CD4-positive, alpha-beta T cell (primary cell): Measurements from ENCODE around the gene IRS2. TPM values are rescaled to one million over a fixed set of nuclear protein-coding genes. Genes with fewer than 3 reads are reported as not detected.

Source experiments
- ATAC-seq: fragments of 200-7000 bp; cut with Tn5 transposase; one replicate; pipeline ENCODE4 v1.10.0; 2022; ENCODE audit warnings: mild to moderate bottlenecking; ENCODE audit not compliant: poor library complexity
- CTCF ChIA-PET: fragments of 350-600 bp; sonication (Branson Sonifier 250); formaldehyde crosslinking; loops from one replicate; lab custom pipeline; 2021; ENCODE audit warnings: antibody characterized with exemption, inconsistent platforms; lab: Charles Lee
- POLR2A ChIA-PET: fragments of 350-600 bp; sonication (Branson Sonifier 250); formaldehyde crosslinking; loops from one replicate; lab custom pipeline; 2021; ENCODE audit warnings: antibody characterized with exemption, inconsistent platforms; lab: Charles Lee
- DNase-seq, 14 experiments: peaks; one replicate each; pipeline ENCODE4 v3.0.0-alpha.2; 2013 to 2020; ENCODE audit warnings: mixed read lengths in 2 of 14
- H3K27ac ChIP-seq, 2 donors: one replicate each; pipeline versions ENCODE4 v1.5.1 to v1.7.0; 2013; ENCODE audit warnings: low read length in 2 of 2, low read depth in 1 of 2, mild to moderate bottlenecking in 1 of 2
- H3K27me3 ChIP-seq, 2 experiments: 1 replicate in 1 of 2; 2 replicates in 1 of 2; pipeline versions ENCODE4 v1.6.1 to v1.7.0; 2013; ENCODE audit warnings: low read length in 2 of 2, control low read depth in 1 of 2, mild to moderate bottlenecking in 1 of 2, moderate library complexity in 1 of 2; ENCODE audit not compliant: insufficient read depth in 2 of 2, control insufficient read depth in 1 of 2
- H3K36me3 ChIP-seq: one replicate; pipeline ENCODE4 v1.6.1; 2013; ENCODE audit warnings: low read length, control low read depth; ENCODE audit not compliant: insufficient read depth
- H3K4me1 ChIP-seq: one replicate; pipeline ENCODE4 v1.6.1; 2013; ENCODE audit warnings: low read length, control low read depth; ENCODE audit not compliant: insufficient read depth
- H3K4me3 ChIP-seq: one replicate; pipeline ENCODE4 v1.5.1; 2013; ENCODE audit warnings: mild to moderate bottlenecking, low read length, moderate library complexity
- H3K9me3 ChIP-seq, 2 experiments: 1 replicate in 1 of 2; 2 replicates in 1 of 2; pipeline versions ENCODE4 v1.6.1 to v1.7.0; 2013; ENCODE audit warnings: low read length in 2 of 2, mild to moderate bottlenecking in 2 of 2, control low read depth in 1 of 2, moderate library complexity in 1 of 2; ENCODE audit not compliant: control insufficient read depth in 1 of 2, insufficient read depth in 1 of 2
- H3K27ac Mint-ChIP-seq: one replicate; pipeline ENCODE4 v1.8.0; 2020; ENCODE audit warnings: mixed read lengths
- H3K27me3 Mint-ChIP-seq: one replicate; pipeline ENCODE4 v1.8.0; 2021; ENCODE audit warnings: mixed read lengths
- H3K36me3 Mint-ChIP-seq: one replicate; pipeline ENCODE4 v1.8.0; 2021; ENCODE audit warnings: low read depth, mixed read lengths
- H3K4me1 Mint-ChIP-seq: one replicate; pipeline ENCODE4 v1.8.0; 2021; ENCODE audit warnings: low read depth, mixed read lengths
- H3K4me3 Mint-ChIP-seq: one replicate; pipeline ENCODE4 v1.8.0; 2020; ENCODE audit warnings: mild to moderate bottlenecking, mixed read lengths
- H3K9me3 Mint-ChIP-seq: one replicate; pipeline ENCODE4 v1.8.0; 2020; ENCODE audit warnings: mixed read lengths
- intact Hi-C, 2 experiments: fragments of 100-400 bp; cut with DNase I in 1 of 2; cut with micrococcal nuclease in 1 of 2; formaldehyde crosslinking; loops; one replicate each; pipeline versions ENCODE4 v1.15.1 to v1.9.0; 2023 to 2025; cut with DNase I, micrococcal nuclease
- total RNA-seq, 174 experiments: library from RNA in 2 of 174; stranded (reverse) in 2 of 174; gene quantifications; one replicate each; pipeline ENCODE4 v1.2.3 and lab custom pipeline; 2021 to 2026
- TF ChIP-seq, protein P1 (sequence below): fragments of 200-600 bp; IDR thresholded peaks from one replicate; pipeline ENCODE4 v1.8.0; 2022; ENCODE audit warnings: antibody characterized with exemption, mild to moderate bottlenecking

The IRS2 gene
- total RNA-seq, 2 experiments from 2014 or later = 188 to 193 TPM

DNA sequence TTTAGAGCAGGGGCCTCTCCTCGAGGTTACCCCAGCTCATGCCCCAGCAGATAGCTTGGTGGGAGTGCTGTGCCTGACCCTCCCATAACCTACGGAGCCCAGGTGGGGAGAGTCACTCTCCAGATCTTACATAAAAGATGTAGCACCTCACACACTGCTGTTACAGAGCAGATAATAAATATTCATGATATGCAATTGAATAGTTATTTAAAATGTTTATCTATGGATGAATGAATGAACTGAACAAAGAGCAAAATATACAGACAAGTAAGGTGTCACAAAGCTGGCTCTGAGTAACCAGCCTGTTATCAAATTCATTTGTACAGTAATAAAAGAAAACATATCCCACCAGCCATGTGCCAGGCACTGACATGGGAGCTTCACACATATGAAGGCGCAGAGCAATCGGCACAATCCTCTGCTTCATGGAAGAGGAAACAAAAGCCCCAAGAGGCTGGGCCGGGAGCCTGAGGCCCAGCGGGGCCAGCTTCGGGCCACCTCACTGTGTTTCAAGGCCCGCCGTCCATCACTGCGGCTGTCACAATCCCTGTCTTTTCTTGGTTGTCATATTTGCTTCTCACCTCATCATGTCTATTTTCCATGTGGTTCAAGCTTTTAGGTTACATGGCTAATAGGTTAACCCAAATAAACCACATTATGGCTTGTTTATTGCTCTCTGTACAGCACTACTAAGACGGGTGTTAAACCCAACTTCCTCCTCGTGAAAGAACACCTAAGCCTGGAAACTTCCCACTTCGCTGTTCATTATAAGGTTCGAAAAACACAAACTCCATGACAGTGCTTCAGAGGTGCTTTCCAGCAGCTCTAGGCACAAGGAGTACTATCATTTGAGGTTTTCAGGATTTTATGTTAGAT is 78.4 kb downstream of the IRS2 start:
- Histone ChIP-seq H3K4me1 (peaks cover 9% of the 10 kb centered on the region), H3K36me3 (no peaks in the 10 kb centered on the region), H3K27ac (no peak overlapping the region), H3K9me3 (peaks cover 0 to 8% of the 10 kb centered on the region in 2 experiments), H3K4me3 (no peak overlapping the region), H3K27me3 (peaks cover 11 to 21% of the 10 kb centered on the region in 2 experiments)
- no peaks in the 10 kb centered on the region for H3K9me3 Mint-ChIP-seq
- no peaks in the 10 kb centered on the region for H3K36me3 Mint-ChIP-seq
- intact Hi-C loops = no loop called here
- peaks cover 38% of the 10 kb centered on the region for H3K27me3 Mint-ChIP-seq
- ATAC-seq (no peak), DNase-seq (peak in 1 of 14 experiments; percentile 34)
- H3K27ac Mint-ChIP-seq = no peak overlapping the region
- H3K4me1 Mint-ChIP-seq = peaks cover 7% of the 10 kb centered on the region
- TF ChIP-seq, protein P1, sequence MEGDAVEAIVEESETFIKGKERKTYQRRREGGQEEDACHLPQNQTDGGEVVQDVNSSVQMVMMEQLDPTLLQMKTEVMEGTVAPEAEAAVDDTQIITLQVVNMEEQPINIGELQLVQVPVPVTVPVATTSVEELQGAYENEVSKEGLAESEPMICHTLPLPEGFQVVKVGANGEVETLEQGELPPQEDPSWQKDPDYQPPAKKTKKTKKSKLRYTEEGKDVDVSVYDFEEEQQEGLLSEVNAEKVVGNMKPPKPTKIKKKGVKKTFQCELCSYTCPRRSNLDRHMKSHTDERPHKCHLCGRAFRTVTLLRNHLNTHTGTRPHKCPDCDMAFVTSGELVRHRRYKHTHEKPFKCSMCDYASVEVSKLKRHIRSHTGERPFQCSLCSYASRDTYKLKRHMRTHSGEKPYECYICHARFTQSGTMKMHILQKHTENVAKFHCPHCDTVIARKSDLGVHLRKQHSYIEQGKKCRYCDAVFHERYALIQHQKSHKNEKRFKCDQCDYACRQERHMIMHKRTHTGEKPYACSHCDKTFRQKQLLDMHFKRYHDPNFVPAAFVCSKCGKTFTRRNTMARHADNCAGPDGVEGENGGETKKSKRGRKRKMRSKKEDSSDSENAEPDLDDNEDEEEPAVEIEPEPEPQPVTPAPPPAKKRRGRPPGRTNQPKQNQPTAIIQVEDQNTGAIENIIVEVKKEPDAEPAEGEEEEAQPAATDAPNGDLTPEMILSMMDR = no peak
- no peak overlapping the region for H3K4me3 Mint-ChIP-seq
- ChIA-PET POLR2A (no interaction called here), CTCF (no interaction called here)

DNA sequence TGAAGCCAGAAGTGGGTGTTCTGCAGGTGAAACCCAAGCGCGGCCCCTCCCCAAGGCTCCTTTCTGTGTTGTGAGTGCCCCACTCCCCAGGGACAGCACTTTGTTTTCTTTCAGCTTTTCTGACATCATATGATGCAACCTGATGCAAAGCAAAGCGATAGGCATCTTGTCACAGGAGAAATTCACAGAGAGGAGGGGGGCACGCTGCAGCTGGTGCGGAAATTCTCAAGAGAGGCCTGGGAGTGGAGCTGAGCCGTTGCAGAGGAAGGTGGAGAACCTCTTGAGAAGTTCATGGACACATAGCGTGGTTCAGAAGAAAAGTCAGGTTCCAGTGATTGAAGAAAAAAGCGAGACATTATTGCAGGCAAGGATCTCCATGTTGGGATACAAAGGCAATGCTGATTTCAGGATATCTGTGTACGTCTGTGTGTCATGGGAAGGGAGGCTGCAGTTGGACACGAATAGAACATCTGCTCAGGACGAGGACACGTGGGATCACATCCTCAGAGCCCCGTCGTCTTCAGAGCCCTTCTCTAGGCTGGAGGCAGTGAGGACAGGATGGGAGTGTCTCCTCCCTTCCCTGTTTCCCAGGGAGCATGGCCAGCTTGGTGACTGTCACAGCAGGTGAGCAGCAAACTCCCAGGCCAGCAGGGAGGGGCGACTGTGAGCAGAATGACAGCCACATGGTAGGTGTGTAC is 79.2 kb downstream of the IRS2 start:
- Histone ChIP-seq H3K4me1 (peaks cover 9% of the 10 kb centered on the region), H3K27me3 (peaks cover 11 to 21% of the 10 kb centered on the region in 2 experiments), H3K4me3 (no peak overlapping the region), H3K27ac (no peak overlapping the region), H3K36me3 (no peaks in the 10 kb centered on the region), H3K9me3 (peaks cover 0 to 8% of the 10 kb centered on the region in 2 experiments)
- no peak for ATAC-seq
- no peak overlapping the region for H3K4me3 Mint-ChIP-seq
- ChIA-PET POLR2A (no interaction called here), CTCF (no interaction called here)
- H3K27me3 Mint-ChIP-seq = peaks cover 38% of the 10 kb centered on the region
- no peaks in the 10 kb centered on the region for H3K9me3 Mint-ChIP-seq
- TF ChIP-seq, protein P1 = no peak
- H3K27ac Mint-ChIP-seq = no peak overlapping the region
- intact Hi-C loops = no loop called here
- H3K4me1 Mint-ChIP-seq = peaks cover 7% of the 10 kb centered on the region
- no peak for DNase-seq
- no peaks in the 10 kb centered on the region for H3K36me3 Mint-ChIP-seq

DNA sequence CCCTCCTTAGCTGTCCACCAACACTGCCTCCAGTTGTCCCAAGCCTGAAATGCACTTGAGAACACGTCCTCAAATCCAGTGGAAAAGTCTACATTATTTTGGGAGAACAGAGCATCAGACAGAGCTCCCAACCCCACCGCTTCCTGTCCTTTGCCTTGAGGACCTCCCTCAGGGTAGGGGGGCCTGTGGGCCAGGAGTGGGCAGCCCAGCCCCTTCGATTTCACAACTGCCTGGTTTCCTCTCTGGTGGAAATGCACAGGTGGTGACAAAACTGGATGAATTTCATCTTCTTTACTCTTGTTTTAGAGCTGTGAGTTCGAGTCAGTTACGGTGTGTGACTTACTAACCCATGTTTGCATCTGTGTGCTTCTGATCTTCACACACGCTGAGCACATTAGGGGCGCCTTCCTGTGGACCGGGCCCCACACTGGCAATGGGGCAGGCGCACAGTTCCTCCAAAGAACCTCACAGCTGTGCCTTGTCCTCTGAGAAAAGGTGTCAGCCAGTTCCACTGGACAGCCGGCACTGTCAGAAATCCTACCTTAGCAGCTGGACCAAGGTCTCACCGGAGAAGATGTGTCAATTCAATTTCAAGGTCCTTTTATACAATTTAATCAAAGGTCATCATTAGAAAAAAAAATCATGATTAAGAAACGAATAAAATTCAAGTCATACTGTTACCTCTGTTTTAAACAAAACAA is 80.2 kb downstream of the IRS2 start:
- peaks cover 7% of the 10 kb centered on the region for H3K4me1 Mint-ChIP-seq
- peaks cover 38% of the 10 kb centered on the region for H3K27me3 Mint-ChIP-seq
- intact Hi-C loops = no loop called here
- DNase-seq (no peak), ATAC-seq (no peak)
- H3K4me1 ChIP-seq = peaks cover 9% of the 10 kb centered on the region
- peaks cover 11 to 21% of the 10 kb centered on the region in 2 experiments for H3K27me3 ChIP-seq
- H3K27ac Mint-ChIP-seq = no peak overlapping the region
- no peak overlapping the region for H3K4me3 Mint-ChIP-seq
- TF ChIP-seq, protein P1 = no peak
- no peaks in the 10 kb centered on the region for H3K36me3 Mint-ChIP-seq
- ChIA-PET CTCF (no interaction called here), POLR2A (no interaction called here)
- H3K9me3 ChIP-seq = peaks cover 0 to 4% of the 10 kb centered on the region in 2 experiments
- H3K27ac ChIP-seq = no peak overlapping the region
- no peak overlapping the region for H3K4me3 ChIP-seq
- no peaks in the 10 kb centered on the region for H3K9me3 Mint-ChIP-seq
- no peaks in the 10 kb centered on the region for H3K36me3 ChIP-seq
